Activated naive CD4-positive, alpha-beta T cell treated with anti-CD3 and anti-CD28 coated beads, Interleukin-2, amount 50 U/mL, for 16 hours (primary cell): ENCODE results near the gene CTSD.

Experiments used
- DNase-seq: peaks from one replicate; pipeline ENCODE4 v3.0.0-alpha.2; 2020

The CTSD gene

DNA sequence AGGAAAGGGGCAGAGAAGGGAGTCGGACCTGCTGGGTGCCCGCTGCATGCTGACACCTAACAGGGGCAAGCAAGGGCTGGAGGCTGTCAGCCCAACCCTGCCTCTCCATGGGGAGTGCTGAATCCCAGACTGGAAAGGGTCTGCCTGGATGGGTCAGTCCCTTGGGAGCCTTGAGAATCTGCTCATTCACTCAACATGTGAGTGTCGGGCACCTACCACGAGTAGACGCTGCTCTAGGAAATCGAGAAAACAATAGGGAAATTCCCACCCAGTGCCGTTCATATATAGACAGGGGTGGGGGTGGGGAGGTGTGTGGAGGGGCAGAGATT lies 4.4 kb upstream of the CTSD start:
- DNase-seq: no peak

DNA sequence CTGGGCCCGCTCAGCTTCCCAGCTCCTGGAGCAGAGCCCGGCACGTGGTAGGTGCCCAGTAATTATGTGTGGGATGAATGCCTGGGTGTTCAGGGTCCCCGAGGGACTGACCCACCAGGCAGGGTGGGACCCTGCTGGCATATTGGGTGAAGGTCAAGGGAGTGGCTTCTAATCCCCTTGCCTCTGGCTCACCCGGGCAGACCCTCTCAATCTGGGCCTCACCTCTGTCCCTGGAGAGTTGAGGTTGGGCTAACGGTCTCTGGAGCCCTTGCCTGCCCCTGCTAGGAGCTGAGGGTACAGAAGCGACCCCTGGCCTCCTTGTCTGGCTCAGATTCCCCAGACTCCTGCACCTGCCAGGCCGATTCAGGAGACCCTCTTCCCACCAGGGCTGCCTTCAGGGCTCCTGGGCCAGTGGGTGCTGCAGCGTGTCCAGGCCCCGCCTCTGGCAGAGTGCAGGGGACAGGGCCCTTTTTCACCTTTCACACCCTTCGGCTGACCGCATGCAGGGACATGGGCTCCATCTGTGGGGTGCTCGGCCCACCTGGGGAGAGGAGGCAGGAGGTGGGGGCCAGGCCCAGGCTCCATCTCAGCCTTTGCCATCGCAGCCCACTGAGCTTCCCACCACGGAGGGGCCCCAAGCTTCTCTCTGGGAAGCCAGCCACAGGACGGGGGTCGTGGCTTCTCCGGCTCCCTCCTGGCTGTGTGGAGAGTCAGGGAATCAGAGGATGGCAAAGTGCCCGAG lies 3.8 kb upstream of the CTSD start:
- DNase-seq: no peak

DNA sequence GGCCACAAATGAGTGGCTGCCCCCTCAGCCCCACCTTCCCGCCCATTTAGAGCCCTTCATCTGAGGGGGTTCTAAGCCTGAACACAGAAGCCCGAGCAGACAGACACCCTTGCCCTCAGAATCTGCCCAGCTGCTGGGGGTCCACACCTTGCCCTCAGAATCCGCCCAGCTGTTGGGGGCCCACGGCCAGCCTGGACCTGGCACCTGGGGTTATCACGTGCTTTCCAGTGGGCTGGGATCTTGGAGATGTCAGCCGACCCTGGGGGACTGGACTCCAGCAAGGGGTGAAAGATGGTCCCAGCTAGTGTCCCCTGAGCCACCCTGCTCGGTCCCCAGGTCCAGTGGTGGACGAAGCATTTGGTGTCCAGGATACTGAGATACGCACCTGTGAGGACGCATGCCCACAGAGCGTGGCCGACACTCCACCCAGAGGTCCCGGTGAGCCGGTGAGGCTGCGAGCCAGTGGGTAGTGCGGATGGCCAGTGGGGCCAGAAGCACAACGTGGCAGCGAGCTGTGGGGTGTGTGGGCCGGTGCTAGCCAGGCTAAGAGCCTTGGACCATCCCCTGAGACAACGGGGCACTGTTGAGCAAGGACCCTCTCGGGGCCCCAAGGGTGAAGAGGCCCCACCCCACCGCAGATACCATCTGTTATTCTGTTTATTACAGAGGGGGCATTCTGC lies 3.1 kb upstream of the CTSD start:
- no peak for DNase-seq

DNA sequence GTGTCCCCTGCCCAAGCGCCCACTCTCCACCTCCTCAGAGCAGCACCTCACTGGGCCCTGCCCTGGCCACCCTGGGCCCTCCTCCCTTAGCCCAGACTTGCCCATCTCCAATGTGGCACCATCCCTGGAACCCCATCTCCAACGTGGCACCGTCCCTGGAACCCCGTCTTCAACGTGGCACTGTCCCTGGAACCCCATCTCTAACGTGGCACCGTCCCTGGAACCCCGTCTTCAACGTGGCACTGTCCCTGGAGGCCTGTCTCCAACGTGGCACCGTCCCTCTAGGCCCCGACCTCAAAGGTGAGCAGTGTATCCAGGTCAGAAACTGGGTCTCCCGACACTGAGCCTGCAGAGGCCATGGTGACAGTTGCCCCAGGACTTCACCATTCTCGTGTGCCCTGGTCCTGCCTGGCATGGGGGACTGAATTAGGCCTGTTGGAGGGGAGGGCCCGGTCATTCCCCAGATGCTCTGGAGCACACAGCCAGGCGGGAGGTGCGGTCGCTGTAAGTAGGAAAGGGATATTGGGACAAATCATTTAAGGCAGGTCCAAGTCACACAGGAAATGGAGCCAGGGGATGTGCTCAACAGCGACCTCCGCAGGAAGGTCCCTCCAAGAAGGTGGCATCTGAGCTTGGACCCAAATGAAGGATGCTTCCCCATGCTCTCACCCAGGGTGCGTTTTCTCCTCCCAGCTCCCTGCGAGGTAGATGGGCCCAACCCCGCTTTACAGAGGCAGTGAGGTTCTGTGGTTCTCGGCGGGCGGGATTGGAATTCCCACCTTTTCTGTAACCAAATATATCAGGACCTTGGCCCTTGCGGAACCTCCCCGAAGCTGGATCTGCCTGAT lies 2.4 kb upstream of the CTSD start:
- DNase-seq: no peak

DNA sequence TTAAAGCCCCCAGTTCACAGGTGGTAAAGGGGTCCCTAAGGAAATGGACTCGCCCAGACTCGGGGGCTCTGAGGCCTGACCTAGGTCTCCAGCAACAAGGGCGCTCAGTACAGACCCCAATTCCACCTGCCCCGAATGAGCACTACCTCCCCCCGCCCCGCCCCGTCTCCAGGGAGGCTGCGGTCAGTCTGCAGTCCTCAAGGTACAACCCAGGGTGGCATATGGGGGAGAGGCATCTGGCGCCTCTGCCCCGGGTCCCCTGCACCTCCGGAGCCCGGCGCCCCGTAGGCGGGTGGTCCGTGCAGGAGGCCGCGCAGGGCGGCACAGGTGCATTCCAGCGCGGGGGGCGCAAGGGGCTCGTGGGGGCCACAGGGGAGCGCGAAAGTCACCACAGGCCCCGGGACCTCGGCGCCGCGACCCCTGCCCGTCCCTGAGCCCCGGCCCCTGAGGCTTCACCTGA lies 361 bp downstream of the CTSD start:
- DNase-seq: no peak

DNA sequence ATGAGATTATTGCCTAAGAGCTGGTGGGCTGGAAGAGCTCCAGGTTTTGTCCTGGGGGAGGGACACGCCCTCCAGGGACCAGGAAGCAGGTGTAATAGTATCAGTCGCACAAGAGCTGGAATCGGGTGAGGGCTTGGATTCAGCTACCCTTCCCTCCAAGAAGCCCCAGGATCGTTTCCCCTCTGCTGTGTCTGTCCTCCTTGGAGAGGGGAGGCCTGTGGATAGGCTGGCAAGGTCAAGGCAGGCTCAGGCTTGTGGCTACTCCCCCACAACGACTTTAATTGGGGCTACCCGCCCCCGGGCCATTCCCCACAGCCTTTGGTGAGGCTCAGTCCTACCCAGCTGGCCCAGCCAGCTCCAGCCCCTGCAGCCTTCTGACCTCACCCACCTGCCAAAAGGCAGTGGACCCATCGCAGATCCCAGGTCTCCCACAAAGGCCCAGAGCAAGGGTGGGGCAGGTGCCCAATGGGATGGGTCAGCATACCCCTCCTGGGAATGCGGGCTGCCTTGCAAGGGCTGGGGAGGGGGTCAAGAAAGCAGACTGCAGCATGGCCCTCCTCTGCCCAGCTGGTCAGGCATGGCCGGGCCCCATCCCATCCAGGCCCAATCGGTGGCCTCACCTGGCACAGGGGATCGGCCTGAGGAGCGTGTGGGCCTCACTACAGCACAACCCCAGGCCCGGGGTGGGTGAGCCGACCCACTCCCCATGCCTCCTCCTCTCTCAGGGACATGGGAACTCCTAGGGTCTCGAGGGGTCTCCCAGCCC lies 1.0 kb downstream of the CTSD start:
- DNase-seq: no peak

DNA sequence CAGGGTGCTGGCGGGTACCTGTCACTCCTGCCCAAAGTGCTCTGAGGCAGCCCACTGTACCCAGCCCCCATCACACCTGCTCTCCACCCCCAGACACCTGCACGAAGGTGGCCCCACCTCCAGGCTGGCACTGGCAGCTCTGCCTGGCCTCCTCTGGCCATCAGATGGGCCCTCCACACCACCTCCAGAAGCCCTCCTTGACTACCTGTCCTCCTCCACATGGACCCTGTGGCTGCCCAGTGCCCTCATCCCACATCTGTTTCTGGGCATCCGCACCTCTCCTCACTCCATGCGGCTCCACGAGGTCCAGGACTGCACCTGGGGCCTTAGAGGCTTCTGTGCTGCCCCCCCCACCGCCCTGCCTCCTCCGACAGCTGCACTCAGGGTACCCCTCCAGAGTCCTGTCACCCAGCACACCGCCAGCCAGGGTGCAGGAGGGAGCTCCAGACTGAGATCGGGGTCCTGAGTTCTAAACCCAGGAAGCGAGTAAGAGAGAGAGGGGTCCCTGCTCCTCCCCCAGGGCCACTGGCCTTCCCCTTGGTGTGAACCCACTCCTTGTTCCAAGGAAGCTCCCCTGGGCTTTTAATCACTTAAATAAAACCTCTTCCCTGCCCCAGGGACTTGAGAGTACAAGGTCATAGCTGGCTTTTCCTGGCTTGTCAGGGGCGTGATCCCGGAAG lies 1.7 kb downstream of the CTSD start:
- no peak for DNase-seq

DNA sequence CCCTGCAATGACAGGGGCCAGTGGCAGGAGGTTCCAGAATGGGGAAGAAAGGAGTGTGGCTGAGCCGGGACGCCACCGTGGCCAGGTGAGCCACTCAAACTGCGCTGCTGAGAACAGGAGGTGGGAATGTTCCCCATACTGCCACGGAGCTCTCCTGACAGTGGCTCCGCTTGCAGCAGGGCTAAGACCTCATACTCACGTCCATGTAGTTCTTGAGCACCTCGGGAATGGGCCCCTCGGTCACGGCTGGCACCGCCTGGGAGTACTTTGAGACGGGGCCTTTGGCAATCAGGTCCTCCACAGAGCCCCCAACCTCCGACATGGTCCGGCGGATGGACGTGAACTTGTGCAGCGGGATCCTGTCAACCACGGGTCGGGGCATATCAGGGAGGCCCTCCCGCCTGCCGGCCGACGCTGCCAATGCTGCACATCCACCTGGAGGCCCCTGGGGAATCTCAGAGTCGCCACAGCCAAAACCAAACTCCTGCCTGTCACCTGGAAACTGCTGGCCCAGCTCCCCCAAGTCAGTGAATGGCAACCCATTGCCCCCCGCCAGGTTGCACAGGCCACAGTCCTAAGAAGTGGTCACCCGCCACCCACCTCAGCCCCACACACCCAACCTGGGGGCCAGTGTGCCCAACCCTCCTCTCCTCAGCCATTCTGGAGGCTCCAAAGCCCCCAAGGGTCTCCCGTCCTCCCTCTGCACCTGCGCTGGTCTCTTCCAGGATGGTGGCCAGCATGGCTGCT lies 2.4 kb downstream of the CTSD start:
- peak; percentile 9 for DNase-seq

DNA sequence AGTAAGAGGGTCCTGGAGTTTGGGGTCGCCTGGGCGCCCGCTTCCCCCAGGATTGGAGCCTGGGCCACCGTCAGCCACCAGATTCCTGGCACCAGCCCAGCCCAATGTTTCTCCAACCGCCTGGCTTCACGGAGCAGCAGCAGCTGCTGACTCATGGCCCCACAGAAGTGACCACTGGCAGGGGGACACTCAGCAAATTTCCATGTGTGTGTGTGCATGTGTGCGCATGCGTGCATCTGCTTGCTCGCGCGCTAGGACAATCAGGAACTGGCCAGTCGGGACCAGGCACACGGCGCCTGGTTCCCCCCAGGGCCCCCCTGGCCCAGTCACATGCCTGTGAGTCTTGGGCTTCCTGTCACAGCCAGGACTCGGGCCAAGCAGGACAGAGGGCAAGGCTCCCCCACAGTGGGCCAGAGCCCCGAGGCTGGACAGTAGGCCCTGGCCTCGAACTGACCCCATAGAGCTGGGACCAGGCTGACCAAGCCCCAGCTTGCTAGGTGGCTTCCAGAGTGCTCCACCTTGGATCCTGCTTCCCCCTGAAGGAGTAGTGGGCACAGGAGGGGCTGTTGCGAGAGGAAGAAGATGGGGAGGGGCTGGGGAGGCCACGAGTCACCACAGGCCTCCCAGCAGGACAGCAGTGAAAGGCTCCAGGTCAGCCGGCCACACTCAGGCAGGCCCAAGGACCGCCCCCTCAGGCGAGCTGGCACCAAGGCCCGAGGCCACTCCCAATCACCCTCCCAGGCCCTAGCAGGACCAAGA lies 3.2 kb downstream of the CTSD start:
- DNase-seq: peak; percentile 9

DNA sequence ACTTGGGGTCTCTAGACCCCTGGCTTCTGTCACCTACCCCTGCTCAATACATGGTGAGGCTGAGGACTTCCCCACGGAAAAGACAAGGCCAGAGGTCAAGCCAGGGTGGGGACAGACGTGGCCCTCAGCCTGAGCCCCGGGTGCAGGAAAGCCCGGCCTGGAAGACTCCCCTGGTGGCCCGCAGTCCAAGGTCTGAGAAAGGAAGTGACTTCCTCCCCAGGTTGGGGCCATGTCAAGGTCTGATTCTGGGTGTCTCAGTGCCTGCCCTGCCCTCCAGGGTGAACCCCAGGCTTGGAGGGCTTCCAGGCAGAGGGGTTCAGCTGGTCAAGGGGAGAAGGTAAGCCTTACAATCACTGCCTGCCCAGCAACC lies 3.9 kb downstream of the CTSD start:
- DNase-seq: no peak

DNA sequence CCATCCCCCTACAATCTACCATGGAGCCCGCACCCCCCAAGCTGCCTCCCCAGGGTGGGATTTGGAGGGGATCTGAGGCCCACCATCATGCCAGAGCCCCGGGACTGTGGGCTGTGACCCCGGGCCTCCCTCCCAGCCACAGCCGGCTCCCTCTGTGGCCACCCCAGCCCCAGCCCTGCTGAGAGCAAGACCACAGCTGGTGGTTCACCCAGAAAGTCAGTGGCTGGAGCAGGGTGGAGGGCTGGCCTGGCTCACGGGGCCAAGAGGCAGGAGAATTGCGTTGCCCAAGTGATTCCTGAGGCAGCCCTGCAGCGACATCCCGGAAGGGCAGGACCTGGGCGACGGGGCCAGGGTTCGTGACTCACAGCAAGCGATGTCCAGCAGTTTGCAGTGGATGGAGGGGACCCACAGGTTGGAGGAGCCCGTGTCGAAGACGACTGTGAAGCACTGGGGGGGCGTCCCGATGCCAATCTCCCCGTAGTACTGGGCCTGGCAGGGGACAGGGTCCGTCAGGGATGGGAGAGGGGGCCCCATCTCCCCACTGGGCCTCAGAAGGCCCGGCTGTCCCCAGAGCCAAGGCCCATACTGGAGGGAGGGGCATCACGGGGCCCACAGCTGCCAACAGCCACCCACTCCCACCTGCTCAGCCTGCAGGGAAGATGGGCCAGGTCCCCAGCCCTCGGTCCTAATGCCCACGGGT lies 4.4 kb downstream of the CTSD start:
- DNase-seq: peak; percentile 10

DNA sequence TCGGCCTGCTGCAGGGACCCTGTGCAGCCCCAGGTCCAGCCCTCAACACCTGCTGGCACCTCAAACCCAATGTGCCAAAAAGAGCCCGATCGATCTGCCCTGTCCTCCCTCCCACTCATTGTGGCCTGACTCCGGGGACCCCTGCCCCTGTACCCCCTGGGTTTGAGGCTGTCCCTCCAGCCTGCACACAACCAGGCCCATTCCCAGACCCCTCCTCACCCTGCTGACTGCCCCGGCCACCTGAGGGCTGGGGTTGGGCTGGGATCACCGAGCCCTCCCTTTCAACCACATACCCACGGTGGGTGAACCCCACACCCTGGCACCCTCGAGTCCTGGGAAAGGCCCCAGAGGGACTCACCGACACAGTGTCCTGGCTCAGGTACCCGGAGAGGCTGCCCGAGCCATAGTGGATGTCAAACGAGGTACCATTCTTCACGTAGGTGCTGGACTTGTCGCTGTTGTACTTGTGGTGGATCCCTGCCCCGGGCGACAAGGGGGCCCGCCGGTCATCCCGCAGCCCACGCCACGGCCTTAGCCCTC lies 5.0 kb downstream of the CTSD start:
- peak; percentile 9 for DNase-seq

DNA sequence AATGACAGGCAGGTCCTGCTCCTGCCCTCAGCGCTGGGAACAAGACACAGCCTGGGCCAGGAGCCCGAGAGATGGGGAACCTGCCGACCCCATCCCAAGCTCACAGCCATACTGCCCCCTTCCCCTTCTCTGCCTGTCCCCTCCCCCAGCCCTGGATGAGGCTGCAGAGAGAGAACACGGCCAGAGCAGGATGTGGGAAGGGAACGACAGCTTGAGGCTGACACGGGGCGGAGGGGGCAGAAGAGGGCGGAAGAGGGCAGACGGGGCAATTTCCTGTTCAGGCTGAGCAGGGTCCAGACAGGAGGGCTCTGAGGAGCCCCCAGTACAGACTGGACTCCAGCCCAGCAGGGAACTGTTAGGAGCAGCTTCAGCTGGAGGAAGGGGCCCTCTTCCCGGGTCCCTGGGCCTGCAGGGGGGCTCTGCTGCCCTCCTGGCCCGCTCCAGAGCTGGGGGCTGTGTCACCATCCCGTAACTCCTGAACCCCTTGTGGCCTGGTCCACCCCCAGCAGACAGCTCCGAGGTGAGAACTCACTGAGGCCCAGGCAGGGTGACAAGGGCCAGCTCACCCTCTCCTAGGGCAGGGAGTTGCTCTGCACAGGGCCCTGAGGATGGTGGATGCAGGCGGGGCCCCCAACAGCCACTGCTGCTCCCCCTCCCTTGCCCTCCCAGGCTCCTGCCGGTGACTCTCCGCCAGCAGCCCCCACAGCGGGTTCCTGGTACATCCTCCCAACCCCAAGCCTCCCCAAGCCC lies 5.7 kb downstream of the CTSD start:
- DNase-seq: peak; percentile 34

DNA sequence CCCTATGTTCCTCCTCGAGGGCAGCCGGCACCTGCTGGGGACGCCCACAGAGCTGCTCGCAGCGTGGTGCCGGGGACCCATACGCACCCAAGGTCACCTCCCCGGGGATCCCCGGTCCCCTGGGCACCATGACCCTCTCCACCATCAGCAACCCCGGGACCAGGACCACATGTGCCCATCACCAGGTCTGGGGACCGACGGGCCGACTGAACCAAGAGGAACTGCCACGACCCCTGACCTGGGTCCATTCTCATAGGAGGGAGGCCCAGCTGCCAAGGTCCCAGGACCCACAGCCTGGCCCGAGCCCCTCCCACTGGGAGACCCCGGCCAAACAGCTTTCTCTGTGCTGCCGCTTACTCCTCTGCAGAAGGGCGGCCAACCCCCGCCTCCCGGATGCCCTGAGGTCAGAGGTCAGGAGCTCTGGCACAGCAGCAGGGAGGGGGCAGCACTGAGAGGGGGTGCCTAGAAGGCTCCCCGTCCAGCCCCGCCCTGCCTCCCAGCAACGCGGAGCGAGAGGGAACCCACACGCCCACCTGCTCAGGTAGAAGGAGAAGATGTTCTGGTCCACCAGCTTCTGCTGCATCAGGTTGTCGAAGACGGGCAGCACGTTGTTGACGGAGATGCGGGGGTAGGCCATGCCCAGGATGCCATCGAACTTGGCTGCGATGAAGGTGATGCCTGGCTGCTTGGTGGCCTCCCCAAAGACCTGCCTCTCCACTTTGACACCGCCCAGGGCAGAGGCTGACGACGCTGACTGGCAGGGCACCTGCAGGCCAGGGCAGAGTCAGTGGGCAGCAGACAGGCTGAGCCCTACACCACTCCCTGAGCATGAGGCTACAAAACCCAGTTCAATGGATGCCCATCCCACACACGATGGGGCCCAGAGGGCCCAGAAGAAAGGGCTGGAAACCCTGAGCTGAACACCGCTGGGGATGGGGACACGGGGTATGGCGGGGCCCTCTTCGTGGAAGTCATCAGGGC lies 6.6 kb downstream of the CTSD start:
- DNase-seq: peak; percentile 25

DNA sequence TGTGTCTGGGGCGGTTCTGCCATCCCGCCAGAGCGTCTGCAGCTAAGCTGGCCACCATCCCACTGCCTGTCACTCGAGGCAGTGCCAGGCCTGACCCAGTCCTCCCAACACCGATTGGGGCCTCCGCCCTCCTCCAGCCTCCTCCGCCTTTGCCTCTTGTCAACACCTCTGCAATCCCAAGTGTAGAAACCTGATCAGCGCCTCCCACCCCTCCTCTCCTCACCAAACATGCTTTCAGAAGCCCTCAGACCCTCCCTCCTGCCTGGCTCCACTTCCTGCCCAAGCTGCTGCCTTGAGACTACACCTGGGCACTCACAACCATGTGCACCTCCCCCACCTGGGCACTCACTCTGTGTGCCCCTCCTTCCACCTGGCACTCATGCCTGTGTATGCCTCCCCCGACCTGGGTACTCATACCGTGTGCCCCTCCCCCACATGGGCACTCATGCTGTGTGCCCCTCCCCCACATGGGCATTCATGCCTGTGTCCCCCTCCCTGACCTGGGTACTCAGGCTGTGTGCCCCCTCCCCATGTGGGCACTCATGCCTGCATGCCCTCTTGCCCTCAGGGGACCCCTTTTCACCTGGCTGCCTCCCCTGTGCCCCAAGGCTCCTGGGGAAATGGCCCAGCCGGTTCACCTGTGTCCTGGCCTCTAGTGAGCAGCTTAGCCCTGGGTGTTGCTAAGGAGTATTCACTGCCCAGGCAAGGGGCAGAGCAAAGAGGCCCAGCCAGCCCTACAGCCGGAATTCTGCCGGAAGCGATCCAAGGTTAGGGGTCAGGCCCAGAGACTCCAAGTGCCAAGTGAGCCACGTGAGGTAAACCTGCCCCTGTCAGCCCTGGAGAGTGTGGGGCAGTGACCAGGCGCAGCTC lies 7.8 kb downstream of the CTSD start:
- peak; percentile 10 for DNase-seq

DNA sequence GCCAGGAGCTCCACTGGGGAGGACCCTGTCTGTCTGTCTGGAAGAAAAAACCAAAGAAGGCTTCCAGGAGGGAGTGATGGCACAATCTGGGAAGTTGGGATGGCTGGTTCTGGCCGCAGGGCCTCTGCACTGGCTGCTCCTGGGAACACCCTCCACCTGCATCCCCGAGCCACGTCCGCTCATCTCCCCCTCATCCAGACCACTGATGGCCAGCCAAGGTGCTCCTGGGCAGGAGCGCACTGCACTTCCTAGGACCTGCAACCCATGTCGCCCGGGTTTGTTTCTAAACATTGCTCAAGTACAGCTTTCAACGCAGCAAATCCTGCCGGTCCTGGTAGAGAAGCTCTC lies 8.4 kb downstream of the CTSD start:
- no peak for DNase-seq
